ENCODE results near the gene HS3ST6.
"Not testable (repeated sequence)": the region's sequence is repeated elsewhere in the genome, so short reads cannot be mapped to it uniquely, and the experiment has no call there.

The HS3ST6 gene

GRCh38 chr16:1946495-1947368, 28.5 kb upstream of the HS3ST6 start:
- DNase-seq, result no peak

- no peak for DNase-seq
Observed at GRCh38 chr16:1945559-1946391, 27.6 kb upstream of the HS3ST6 start.

DNA sequence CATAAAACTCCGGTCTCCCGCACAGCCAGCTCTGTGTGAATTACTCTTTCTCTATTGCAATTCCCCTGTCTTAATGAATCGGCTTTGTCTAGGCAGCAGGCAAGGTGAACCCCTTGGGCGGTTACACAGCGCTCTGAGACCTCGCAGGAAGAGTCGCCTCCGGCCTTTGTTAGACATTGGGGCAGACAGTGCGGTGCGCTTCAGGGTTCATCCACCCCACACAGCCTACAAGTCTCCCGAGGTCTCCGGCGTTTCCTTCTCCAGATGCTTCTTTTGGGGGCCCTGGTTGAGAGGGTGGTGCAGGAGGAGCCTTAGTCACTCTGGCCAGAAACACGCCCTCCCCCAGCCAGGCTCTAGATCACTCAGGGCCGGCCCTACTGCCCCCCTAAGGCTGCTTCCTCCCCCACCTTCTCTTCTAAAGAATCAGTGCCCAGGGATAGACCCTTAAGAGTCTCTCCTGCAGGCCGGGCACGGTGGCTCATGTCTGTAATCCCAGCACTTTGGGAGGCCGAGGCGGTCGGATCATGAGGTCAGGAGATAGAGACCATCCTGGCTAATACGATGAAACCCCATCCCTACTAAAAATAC, 26.5 kb upstream of the HS3ST6 start:
- no peak for DNase-seq

- peak; percentile 99 for DNase-seq
Observed at GRCh38 chr16:1942810-1943726, 24.9 kb upstream of the HS3ST6 start, which contains the start of gene MSRB1. Gene MSRB1, minus strand, starts transcription at chr16:1943199. Its CDS starts 43 bp downstream, at chr16:1943156.

DNA sequence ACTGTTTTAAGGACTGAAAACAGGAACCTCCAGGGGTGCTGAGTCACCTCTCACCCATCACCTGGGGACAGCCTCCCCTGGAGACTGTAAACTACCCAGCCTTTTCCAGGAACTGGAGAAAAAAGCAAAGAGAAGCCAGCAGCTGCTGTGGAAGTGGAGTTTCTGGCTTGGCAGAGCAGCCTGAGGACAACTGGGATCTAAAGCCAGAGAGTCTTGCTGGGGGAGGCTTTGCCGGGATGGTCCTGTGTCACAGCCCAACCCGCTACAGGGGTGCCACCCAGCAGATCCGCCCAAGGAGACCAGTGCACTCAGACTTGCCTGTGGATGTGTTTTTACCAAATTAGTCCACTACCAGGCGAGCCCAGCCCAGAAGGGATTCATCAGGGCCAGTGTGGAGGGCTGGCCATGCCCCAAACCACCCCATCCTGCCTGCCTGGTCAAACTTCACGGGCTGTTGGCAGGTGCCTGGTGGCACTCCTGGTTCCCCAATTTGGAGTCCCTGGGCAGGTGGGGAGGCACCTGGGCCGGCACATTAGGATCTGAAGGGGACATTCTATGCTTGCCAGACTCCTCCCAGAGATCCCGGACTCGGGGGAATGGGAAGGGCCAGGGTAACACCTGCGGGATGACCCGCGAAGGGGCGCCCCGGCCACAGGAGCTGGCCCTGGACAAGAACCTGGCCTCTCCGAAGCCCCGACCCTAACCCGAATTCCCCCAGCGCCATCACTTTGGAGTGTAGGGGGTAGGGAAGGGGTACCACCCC, 24.0 kb upstream of the HS3ST6 start:
- peak; percentile 71 for DNase-seq

GRCh38 chr16:1941162-1942046, 23.2 kb upstream of the HS3ST6 start:
- no peak for DNase-seq

- DNase-seq, result no peak
Observed at GRCh38 chr16:1940273-1941161, 22.3 kb upstream of the HS3ST6 start.

- DNase-seq, result not testable (repeated sequence)
Observed at GRCh38 chr16:1939833-1940232, 21.6 kb upstream of the HS3ST6 start.

GRCh38 chr16:1938910-1939309, 20.7 kb upstream of the HS3ST6 start:
- DNase-seq, result no peak

- DNase-seq, result no peak
Observed at GRCh38 chr16:1938316-1938715, 20.1 kb upstream of the HS3ST6 start.

DNA sequence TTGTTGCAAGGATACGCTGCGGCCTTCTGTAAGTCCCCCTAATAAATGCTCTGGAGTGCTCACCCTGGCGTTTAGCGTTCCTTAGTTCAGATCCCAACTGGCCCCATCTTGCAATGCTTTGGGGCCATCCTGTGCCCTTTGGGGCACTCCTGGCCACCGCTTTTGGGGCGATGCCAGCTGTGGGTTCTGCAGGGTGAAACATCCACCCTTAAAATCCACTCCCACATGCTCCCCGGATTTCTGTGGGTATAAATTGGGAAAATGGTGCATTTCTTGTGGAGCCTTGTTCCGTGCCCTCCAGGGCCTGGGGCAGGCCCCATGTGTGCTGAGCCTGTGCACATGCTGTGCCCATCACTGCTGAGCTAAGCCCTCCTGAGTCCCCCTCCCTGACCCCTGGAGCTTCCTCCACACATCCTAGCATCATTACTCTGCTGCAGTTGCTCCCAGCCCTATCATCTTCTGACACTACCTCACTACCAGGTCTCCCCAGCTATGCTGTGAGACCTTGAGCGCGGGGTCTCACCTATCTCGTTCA, 18.8 kb upstream of the HS3ST6 start:
- DNase-seq, result no peak

DNA sequence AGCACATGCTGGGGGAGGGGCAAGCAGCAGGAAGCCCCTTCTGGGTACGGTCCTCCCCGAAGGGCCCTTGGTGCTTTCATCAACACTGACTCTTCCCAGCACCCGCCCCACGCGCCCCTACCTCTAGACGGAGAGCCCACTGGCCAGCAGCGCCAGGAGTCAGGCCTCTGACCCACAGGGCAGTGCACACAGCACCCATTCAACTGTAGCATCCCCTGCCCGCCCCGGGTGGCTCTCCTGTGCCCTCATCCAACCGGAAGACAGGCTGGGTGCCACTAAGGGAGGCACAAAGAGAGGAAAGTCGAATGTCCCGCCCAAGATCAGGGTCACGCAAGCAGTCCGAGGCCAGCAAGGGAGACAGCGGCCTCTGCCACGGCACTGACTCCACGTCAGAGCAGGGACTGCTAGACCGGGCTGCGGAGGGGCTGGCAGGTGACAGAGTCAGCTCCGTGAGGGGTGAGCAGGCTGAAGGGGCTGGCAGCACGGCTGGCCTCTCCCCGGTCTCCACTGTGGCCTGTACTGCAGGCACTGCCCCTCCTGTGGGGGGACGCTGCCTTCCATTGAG, 15.0 kb upstream of the HS3ST6 start:
- no peak for DNase-seq

DNA sequence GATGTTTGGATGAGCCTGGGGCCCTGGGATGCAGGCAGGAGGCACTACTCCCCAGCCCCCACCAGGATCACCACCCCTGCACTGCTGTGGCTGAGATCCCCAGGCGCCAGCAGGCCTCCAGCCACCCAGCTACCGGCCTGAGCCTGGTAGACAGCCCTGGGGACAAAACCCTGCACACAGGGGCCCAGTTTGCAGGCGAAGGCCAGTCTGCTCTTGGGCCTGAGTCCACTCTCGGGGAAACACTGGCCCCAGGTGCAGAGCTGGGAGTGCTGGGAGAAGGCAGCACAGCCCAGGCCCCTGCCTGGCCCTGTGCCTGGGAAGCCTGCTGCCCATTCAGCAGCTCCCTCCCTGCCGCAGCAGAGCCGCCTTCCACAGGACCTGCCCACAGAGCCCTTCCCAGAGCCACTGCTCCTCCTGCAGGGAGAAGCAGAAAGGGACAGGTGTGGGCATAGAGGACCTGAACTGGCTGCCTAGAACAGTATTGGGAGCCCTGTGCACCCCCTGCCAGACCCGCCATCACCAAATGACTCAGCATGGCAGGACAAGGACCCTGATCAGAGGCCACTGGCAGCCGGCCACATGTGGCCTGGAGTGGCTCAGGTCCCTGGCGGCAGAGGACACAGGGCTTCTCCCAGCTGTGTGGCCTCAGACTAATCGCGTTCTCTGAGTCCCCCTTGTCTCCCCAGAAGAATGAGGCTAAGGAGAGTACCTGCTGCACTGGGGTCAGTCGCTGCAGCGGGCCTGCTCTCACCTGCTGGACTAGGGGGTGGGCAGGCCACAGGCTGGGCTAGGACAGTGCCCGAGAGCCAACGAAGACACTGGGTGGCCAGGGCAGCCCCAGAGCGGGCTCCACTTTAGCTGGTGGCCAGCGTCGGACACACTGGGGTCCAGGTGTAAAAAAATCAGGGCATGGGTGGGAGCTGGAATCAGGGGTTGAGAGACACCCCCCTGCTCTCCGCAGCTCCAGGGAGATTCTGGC, 14.1 kb upstream of the HS3ST6 start:
- no peak for DNase-seq

DNA sequence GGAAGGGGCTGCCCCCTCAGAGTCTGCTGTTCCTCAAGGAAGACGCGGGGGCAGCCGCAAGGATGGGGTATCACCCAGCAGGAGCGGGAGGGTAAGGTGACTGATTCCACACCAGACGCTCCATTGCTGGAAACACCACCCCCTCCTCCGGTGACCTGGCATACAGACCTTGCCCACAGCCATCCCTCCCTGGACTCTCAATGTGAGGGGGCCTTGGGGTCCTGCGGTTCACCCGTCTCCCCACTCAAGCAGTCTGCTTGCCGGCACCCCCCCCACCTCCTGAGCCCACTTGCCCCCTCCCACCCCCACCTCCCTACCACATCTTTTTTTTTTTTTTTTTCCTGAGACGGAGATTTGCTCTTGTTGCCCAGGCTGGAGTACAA, 12.1 kb upstream of the HS3ST6 start:
- DNase-seq, result no peak

- DNase-seq, result peak; percentile 92
Observed at GRCh38 chr16:1929578-1930337, 11.5 kb upstream of the HS3ST6 start.

- peak; percentile 26 for DNase-seq
Observed at GRCh38 chr16:1929105-1929504, 10.9 kb upstream of the HS3ST6 start.

GRCh38 chr16:1926271-1926670, 8.1 kb upstream of the HS3ST6 start:
- DNase-seq, result no peak

All from OCI-M1 (cell line).